HepG2 (cell line): ENCODE measurements around the gene ARHGAP23.
"Not testable (repeated sequence)": the region's sequence is repeated elsewhere in the genome, so short reads cannot be mapped to it uniquely, and the experiment has no call there.

Experiments
- JUND ChIP-seq: sonication (generic); formaldehyde crosslinking; IDR thresholded peaks from 2 replicates; pipeline ENCODE4 v1.8.0; 2022; ENCODE audit warnings: mild to moderate bottlenecking, missing genetic modification reagents
- KAT7 ChIP-seq: IDR thresholded peaks from 2 replicates; pipeline ENCODE4 v1.6.1; 2018; ENCODE audit warnings: borderline replicate concordance, missing compliant biosample characterization
- KAT8 ChIP-seq: IDR thresholded peaks from 2 replicates; pipeline ENCODE4 v1.6.1; 2016; ENCODE audit warnings: missing genetic modification reagents, missing compliant biosample characterization
- MAF1 ChIP-seq: sonication (generic); formaldehyde crosslinking; IDR thresholded peaks from 2 replicates; pipeline ENCODE4 v1.5.0; 2020; ENCODE audit warnings: missing genetic modification reagents, borderline replicate concordance
- MYNN ChIP-seq: sonication (generic); formaldehyde crosslinking; IDR thresholded peaks from 2 replicates; pipeline ENCODE4 v1.4.0; 2020; ENCODE audit warnings: mild to moderate bottlenecking, low read depth, missing genetic modification reagents
- ZNF274 ChIP-seq: sonication (generic); formaldehyde crosslinking; IDR thresholded peaks from 2 replicates; pipeline ENCODE4 v1.5.1; 2020; ENCODE audit warnings: mild to moderate bottlenecking, missing genetic modification reagents
- ZNF652 ChIP-seq: IDR thresholded peaks from 2 replicates; pipeline ENCODE4 v1.6.1; 2016; ENCODE audit warnings: low read depth, borderline replicate concordance
- ZNF772 ChIP-seq: sonication (generic); formaldehyde crosslinking; IDR thresholded peaks from 2 replicates; pipeline ENCODE4 v1.5.0; 2020; ENCODE audit warnings: mild to moderate bottlenecking, missing genetic modification reagents
- TF ChIP-seq, protein P1 (sequence below): sonication (generic); formaldehyde crosslinking; IDR thresholded peaks from 2 replicates; pipeline ENCODE4 v1.4.0; 2020; ENCODE audit warnings: low read depth, mild to moderate bottlenecking, missing genetic modification reagents
- TF ChIP-seq, protein P2 (sequence below): sonication (generic); formaldehyde crosslinking; IDR thresholded peaks from 2 replicates; pipeline ENCODE4 v1.4.0; 2020; ENCODE audit warnings: mild to moderate bottlenecking, missing genetic modification reagents
- TF ChIP-seq, protein P3 (sequence below): sonication (generic); formaldehyde crosslinking; IDR thresholded peaks from 2 replicates; pipeline ENCODE4 v1.5.0; 2020; ENCODE audit warnings: mild to moderate bottlenecking, missing genetic modification reagents, moderate library complexity
- TF ChIP-seq, protein P4 (sequence below): sonication (generic); formaldehyde crosslinking; IDR thresholded peaks from 2 replicates; pipeline ENCODE4 v1.9.0; 2022; ENCODE audit warnings: low read depth, missing genetic modification reagents
- TF ChIP-seq, protein P5 (sequence below): sonication (generic); formaldehyde crosslinking; IDR thresholded peaks from 2 replicates; pipeline ENCODE4 v1.4.0; 2020; ENCODE audit warnings: missing genetic modification reagents

DNA sequence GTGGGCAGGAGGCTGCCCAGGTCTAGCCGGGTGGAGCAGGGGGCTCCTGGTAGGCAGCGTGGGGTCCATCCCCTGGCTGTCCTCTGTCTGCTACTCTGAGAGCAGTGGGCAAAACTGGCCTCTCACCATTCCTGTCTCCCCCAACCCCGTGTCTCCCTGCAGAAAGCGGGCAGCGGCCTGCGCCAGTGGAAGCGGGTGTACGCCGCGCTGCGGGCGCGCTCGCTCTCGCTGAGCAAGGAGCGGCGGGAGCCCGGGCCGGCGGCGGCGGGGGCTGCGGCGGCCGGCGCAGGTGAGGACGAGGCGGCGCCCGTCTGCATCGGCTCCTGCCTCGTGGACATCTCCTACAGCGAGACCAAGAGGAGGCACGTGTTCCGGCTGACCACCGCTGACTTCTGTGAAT is 49.2 kb downstream of the ARHGAP23 start:
- TF ChIP-seq MYNN (CRISPR knock-in tag); KAT8; KAT7 (CRISPR knock-in tag); ZNF274 (CRISPR knock-in tag); MAF1 (CRISPR knock-in tag); JUND (CRISPR knock-in tag); ZNF652 (CRISPR knock-in tag); ZNF772 (CRISPR knock-in tag): not testable (repeated sequence)
- TF ChIP-seq, protein P1, sequence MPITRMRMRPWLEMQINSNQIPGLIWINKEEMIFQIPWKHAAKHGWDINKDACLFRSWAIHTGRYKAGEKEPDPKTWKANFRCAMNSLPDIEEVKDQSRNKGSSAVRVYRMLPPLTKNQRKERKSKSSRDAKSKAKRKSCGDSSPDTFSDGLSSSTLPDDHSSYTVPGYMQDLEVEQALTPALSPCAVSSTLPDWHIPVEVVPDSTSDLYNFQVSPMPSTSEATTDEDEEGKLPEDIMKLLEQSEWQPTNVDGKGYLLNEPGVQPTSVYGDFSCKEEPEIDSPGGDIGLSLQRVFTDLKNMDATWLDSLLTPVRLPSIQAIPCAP (CRISPR knock-in tag): not testable (repeated sequence)
- TF ChIP-seq, protein P2, sequence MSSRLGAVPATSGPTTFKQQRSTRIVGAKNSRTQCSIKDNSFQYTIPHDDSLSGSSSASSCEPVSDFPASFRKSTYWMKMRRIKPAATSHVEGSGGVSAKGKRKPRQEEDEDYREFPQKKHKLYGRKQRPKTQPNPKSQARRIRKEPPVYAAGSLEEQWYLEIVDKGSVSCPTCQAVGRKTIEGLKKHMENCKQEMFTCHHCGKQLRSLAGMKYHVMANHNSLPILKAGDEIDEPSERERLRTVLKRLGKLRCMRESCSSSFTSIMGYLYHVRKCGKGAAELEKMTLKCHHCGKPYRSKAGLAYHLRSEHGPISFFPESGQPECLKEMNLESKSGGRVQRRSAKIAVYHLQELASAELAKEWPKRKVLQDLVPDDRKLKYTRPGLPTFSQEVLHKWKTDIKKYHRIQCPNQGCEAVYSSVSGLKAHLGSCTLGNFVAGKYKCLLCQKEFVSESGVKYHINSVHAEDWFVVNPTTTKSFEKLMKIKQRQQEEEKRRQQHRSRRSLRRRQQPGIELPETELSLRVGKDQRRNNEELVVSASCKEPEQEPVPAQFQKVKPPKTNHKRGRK: not testable (repeated sequence)
- TF ChIP-seq, protein P3, sequence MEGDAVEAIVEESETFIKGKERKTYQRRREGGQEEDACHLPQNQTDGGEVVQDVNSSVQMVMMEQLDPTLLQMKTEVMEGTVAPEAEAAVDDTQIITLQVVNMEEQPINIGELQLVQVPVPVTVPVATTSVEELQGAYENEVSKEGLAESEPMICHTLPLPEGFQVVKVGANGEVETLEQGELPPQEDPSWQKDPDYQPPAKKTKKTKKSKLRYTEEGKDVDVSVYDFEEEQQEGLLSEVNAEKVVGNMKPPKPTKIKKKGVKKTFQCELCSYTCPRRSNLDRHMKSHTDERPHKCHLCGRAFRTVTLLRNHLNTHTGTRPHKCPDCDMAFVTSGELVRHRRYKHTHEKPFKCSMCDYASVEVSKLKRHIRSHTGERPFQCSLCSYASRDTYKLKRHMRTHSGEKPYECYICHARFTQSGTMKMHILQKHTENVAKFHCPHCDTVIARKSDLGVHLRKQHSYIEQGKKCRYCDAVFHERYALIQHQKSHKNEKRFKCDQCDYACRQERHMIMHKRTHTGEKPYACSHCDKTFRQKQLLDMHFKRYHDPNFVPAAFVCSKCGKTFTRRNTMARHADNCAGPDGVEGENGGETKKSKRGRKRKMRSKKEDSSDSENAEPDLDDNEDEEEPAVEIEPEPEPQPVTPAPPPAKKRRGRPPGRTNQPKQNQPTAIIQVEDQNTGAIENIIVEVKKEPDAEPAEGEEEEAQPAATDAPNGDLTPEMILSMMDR (CRISPR knock-in tag): not testable (repeated sequence)
- TF ChIP-seq, protein P4, sequence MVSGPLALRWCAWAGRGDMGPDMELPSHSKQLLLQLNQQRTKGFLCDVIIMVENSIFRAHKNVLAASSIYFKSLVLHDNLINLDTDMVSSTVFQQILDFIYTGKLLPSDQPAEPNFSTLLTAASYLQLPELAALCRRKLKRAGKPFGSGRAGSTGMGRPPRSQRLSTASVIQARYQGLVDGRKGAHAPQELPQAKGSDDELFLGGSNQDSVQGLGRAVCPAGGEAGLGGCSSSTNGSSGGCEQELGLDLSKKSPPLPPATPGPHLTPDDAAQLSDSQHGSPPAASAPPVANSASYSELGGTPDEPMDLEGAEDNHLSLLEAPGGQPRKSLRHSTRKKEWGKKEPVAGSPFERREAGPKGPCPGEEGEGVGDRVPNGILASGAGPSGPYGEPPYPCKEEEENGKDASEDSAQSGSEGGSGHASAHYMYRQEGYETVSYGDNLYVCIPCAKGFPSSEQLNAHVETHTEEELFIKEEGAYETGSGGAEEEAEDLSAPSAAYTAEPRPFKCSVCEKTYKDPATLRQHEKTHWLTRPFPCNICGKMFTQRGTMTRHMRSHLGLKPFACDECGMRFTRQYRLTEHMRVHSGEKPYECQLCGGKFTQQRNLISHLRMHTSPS (CRISPR knock-in tag): not testable (repeated sequence)
- TF ChIP-seq, protein P5, sequence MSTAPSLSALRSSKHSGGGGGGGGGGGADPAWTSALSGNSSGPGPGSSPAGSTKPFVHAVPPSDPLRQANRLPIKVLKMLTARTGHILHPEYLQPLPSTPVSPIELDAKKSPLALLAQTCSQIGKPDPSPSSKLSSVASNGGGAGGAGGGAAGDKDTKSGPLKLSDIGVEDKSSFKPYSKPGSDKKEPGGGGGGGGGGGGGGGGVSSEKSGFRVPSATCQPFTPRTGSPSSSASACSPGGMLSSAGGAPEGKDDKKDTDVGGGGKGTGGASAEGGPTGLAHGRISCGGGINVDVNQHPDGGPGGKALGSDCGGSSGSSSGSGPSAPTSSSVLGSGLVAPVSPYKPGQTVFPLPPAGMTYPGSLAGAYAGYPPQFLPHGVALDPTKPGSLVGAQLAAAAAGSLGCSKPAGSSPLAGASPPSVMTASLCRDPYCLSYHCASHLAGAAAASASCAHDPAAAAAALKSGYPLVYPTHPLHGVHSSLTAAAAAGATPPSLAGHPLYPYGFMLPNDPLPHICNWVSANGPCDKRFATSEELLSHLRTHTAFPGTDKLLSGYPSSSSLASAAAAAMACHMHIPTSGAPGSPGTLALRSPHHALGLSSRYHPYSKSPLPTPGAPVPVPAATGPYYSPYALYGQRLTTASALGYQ (CRISPR knock-in tag): not testable (repeated sequence)
